Measurements from ENCODE around the gene CFAP221.

- TF ChIP-seq CTCF (IDR thresholded peaks at IDR 0.05) (no peak), POLR2A (IDR thresholded peaks at IDR 0.05) (no peak)
Observed at GRCh38 chr2:119522671-119523070, 21.6 kb upstream of the CFAP221 start.

Measured in uterus (tissue), 2 donors.